Stimulated activated CD4-positive, alpha-beta T cell treated with anti-CD3 and anti-CD28 coated beads, Interleukin-2, amount 100 ng/mL, for 4 hours (primary cell): ENCODE measurements around the gene GTPBP1.

Source experiments
- DNase-seq: peaks from one replicate; pipeline ENCODE4 v3.0.0-alpha.2; 2020; ENCODE audit warnings: low read depth

Gene GTPBP1

DNA sequence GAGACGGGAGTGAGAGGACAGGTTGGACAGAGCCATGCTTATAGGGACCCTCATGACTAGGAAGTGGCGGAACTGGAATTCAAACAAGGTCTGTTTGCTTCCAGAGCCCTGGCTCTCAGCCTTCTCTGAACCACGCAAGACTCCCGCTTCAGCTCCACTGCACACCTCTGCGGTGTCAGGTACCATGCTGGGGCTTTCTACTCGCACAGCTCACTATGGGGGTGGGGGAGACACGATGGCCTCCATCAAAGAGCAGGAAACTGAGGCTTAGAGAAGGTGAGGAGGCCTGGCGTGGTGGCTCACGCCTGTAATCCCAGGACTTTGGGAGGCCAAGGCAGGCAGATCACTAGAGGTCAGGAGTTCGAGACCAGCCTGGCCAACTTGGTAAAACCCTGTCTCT, 35.8 kb downstream of the GTPBP1 start:
- no peak for DNase-seq

GRCh38 chr22:38742176-38742942, 36.6 kb downstream of the GTPBP1 start:
- no peak for DNase-seq

- DNase-seq = no peak
These were observed 39.2 kb downstream of the GTPBP1 start for GRCh38 chr22:38744981-38745380.

DNA sequence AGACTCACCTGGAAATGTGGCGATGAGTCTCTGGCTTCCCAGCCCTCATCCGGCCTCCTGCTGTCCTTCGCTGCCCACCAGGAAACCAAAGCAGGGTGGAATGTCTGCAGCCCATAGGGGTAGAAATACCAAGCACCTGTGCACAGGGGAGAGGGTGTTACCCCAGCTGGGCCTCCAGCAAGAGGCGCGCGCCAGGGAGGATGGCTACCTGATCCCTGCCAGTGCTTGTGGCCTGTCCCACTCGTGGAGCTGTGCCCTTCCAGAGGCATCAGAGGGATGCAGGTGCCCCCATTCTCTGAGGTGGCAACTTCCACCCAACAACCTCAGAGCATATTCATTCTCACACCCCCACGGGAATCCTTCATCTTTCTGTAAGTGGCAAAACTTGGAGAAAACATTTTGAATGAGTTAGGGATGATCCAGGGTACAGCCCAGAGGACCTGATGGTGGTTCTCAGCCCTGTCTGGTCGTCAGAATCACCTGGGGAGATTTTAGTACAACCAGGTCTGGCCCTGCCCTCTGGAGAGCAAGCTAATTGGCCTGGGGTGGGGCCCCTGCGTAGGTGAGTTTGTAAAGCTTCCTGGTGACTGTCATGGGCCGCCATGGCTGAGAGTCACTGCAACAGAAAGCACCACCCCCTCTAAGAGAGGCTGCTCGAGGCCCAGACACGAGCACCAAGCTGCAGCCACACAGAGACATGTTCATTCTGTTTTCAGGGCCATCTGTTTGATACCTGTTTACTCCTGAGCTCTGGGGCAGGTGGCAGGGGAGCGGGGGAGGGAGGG, 40.1 kb downstream of the GTPBP1 start:
- DNase-seq = no peak

- no peak for DNase-seq
These were observed 42.9 kb downstream of the GTPBP1 start for GRCh38 chr22:38748487-38749136.

GRCh38 chr22:38750104-38750503, 44.4 kb downstream of the GTPBP1 start:
- no peak for DNase-seq

GRCh38 chr22:38750638-38751037, 44.9 kb downstream of the GTPBP1 start:
- DNase-seq = no peak

DNA sequence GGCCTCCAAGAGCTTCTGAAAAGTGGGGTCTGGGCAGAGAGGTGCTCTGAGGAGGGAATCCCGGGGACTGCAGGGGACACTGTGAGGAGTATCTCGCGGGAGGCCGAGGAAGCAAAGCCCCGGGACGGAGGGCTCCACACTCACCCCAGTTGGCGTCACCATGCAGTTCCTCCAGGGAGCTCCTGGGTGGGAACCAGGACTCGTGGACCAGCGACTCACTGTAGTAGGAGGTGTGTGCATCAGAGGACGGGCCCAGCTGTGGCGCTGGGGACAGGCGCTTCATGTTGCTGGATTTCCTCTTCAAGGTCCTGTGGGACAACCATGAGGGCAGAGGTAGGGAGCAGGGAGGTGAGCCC, 45.3 kb downstream of the GTPBP1 start:
- no peak for DNase-seq

- DNase-seq = no peak
These were observed 45.9 kb downstream of the GTPBP1 start for GRCh38 chr22:38751422-38752346.

- DNase-seq = no peak
These were observed 48.4 kb downstream of the GTPBP1 start for GRCh38 chr22:38753948-38754750.

- DNase-seq = no peak
These were observed 49.0 kb downstream of the GTPBP1 start for GRCh38 chr22:38754751-38755154.

DNA sequence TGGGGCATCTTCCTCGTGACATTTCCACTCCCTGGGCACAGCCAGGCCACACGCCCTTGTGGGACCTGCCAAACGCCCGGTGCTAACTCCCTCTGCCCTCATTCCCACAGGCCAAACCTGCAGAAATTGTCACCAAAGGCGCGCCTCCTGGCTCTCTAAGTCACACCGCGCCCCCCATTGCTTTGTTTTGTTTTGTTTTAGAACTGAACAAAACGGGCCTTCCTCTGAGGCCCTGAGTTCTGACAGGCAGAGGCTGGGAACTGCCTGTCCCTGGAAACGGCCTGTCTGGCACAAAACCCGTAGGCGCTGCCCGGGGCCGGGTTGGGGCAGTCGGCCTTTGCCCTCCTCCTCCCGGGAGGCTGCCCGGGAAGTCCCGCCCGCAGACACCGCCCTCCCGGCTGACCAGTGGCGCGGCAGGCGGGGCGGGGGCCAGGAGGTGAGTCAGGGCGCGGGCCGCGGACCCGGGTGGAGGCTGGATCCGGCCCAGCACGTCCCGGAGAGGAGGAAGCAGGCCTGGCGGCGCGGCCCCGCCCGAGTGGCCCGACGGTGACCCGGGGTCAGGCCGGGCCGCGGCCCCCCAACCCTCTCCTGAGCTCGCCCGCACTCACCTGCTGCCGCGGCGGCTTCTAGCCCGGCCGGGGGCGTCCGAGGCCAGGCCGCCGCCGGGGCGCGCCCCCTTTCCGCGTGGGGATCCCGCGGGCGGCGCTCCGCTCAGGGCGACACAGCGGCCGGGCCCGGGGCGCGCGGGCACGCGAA, 49.6 kb downstream of the GTPBP1 start:
- no peak for DNase-seq

- DNase-seq = peak; percentile 92
These were observed 50.3 kb downstream of the GTPBP1 start, which contains the start of gene SUN2 for GRCh38 chr22:38755911-38756532. Gene SUN2 (minus strand): TSS chr22:38755998. CDS start chr22:38752628, 3,370 bp downstream.

DNA sequence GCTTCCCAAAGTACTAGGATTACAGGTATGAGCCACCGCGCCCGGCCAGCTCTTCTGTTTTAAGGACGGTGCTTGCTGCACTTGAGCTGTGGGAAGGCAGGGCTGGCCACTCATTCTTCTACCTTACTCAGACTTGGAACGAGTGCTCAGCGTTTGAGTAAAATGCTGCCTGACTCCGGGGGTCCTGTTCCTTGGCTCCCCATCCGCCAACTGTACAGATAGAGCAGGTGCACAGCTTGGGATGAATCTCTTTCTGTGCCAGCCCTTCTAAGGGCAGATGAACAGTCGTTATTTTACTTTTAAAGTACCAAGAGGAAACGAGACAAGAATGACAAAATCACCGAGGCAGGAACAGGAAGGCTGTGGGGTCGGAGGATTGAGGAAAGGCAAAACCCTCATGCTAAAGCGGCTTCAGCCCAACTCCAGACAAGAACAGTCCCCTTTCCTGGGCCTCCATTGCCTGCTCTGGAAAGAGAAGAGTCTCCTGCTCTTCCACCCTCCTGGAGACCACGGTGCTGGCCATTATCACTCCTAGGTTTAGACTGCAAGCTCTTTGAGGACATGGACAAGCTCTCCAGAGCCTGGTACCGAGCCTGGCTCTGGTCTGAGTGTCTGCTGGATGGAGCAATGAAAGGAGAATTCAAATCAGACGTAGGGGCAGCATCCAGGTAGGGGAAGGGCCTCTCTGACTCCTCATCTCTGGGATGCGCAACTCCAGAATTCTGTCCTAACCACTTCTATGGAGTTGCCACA, 51.1 kb downstream of the GTPBP1 start:
- no peak for DNase-seq

DNA sequence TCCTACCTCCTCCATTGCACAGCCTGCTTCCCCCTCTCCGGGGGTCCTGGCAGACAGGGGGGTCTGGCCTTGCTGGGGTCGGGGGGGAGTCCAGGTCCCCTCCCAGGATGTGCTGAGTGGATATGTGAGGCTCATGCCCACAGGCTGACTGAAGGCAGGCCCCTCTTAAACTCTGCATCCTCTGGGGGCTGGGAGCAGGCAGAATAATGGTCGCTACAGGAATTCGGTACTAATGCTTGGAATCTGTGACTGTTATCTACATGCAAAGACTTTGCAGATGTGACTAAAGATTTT, 51.7 kb downstream of the GTPBP1 start:
- DNase-seq = no peak

GRCh38 chr22:38758276-38758945, 52.7 kb downstream of the GTPBP1 start:
- peak; percentile 69 for DNase-seq

DNA sequence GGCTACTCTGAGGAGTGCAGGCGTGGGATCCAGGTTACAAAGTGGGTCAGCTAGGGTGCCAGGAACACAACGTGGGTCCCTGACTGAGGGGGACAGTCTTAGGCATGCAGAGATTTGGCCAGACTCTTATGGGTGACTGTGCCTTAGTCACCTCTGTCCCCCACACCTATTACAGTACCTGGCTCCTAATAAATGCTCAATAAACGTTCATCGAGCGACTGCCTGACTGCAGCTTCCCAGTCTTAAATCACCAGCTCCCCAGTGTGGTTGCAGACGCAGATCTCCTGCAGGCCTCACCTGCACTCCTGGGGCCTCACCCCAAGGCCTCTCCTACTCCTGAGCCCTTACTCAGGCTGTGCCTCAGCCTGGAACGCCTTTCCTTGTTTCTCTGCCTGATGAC, 53.3 kb downstream of the GTPBP1 start:
- DNase-seq = no peak

DNA sequence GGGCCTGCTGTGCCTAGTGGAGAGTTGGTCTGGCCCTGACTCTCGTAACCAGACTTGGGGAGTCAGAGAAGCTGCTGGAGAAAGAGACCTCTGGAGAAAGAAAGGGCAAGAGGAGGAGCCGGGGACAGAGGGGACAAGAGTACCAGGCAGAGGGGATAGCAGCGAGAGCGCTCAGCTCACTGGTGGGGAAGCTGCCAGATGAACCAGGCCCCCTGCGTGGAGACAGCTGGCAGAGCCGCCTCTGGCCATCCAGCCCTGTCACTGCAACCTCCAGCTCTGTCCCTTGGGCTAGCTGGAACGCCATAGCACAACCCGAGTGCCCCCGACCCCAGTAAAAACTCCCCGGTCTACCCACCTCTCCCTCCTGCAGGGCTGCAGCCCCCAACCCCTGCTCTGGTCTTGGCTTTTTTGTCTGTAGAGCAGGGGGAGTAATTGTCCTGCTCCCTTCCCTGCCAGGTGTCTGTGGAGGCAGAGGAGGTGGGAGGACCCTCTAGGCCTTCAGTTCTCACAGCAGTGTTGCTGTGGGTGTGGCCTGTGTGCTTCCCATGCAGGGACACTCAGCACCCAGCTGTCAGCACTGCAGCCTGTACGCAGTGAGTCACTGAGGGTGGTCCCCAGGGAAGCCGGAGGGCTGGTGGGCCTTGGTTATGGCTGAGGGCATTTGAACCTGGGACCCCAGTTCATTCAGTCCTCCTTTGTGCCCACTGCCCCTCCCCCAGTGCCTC, 54.9 kb downstream of the GTPBP1 start:
- no peak for DNase-seq
